Stimulated activated CD8-positive, alpha-beta memory T cell treated with anti-CD3 and anti-CD28 coated beads, Interleukin-4, amount 100 ng/mL, for 48 hours (primary cell): ENCODE results near the gene POMC.
"Not testable (repeated sequence)": the region's sequence is repeated elsewhere in the genome, so short reads cannot be mapped to it uniquely, and the experiment has no call there.

Experiments
- DNase-seq: peaks from one replicate; pipeline ENCODE4 v3.0.0-alpha.2; 2020

POMC gene

GRCh38 chr2:25168256-25169072 lies at the start of gene POMC:
POMC (minus strand) TSS chr2:25168580; CDS start chr2:25164772, 3,808 bp downstream.
- peak; percentile 47 for DNase-seq

- DNase-seq = no peak
Observed at GRCh38 chr2:25218100-25218499, 49.7 kb upstream of the POMC start.

- DNase-seq = peak; percentile 92
Observed at GRCh38 chr2:25215948-25216679, 47.7 kb upstream of the POMC start.

GRCh38 chr2:25215232-25215631 lies 46.9 kb upstream of the POMC start:
- no peak for DNase-seq

- DNase-seq = no peak
Observed at GRCh38 chr2:25213229-25213628, 44.8 kb upstream of the POMC start.

- not testable (repeated sequence) for DNase-seq
Observed at GRCh38 chr2:25210923-25211322, 42.5 kb upstream of the POMC start.

DNA sequence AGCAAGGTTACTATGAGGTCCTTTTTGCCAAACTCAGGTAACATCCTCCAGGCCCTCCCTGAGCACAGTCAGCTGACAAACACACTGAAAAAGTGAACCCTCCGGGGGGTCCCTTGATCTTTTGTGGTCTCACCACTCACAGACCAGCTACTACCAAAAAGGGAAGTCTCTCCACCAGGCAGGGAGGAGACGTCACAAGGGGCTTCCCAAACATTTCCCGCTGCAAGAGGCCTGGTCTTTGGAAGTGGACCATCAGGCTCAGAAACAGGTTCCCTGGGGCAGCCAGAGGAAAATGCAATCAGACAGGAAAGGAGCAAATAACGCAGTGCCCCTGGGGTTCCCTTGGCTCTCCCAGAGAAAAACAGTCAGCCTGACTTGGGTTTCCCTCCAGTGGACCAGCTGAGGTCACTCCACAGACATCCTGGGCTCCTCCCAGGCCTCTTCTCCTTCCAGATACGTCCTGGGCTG lies 38.7 kb upstream of the POMC start:
- DNase-seq = no peak

GRCh38 chr2:25204190-25204838 lies 35.9 kb upstream of the POMC start:
- DNase-seq = no peak

- DNase-seq = no peak
Observed at GRCh38 chr2:25202275-25202674, 33.9 kb upstream of the POMC start.

GRCh38 chr2:25201794-25202193 lies 33.4 kb upstream of the POMC start:
- DNase-seq = no peak

GRCh38 chr2:25201265-25201664 lies 32.9 kb upstream of the POMC start:
- no peak for DNase-seq

- no peak for DNase-seq
Observed at GRCh38 chr2:25198576-25198975, 30.2 kb upstream of the POMC start.

DNA sequence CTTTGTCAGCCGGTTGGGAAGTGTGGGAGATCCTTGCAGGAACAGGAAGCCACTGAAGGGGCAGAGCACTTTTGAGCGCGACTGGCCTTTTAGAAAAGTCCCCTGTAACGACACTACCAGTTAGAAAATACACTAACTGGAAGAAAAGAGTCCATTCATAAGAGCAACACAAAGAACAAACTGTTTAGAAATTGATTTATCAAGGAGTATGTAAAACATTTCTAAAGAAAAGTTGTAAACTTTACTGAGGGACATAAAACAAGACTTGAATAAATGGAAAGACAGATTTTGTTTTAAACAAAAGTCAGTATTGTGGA lies 29.8 kb upstream of the POMC start:
- no peak for DNase-seq

DNA sequence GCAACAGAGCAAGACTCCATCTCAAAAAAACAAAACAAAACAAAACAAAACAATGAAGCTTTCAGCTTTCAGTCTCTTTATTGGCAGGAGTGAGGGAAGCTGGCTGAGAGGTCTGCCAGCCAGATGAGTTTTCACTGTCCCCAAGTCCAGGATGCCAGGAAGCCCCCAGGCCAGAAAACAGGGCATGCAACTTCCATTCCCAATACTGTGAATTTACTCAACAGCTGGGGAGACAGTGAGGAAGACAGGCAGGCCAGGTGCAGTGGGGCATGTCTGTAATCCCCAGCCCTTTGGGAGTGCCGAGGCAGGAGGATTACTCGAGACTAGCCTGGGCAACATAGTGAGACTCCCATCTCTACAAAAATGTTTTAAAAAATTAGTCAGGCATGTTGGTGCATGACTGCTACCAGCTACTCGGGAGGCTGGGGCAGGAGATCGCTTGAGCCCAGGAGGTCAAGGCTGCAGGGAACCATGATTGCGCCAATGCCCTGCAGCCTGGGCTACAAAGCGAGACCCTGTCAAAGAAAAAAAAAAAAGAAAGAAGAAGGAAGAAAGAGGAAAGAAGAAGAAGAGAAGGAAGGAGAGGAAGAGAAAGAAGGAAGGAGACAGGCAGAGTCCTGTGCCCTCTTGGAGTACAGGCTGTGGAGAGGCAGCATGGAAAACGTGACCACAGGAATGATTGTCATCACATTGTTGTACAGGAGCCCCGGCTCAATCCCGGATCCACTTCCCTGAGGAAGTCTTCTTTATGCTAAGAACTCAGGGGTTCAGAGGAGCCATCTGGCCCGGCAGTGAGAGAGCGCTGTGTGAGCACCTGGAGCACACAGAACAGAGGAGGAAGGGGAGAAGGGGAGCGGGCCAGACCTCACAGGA lies 29.2 kb upstream of the POMC start:
- DNase-seq = no peak

- no peak for DNase-seq
Observed at GRCh38 chr2:25194576-25195122, 26.3 kb upstream of the POMC start.

- no peak for DNase-seq
Observed at GRCh38 chr2:25190536-25190935, 22.2 kb upstream of the POMC start.

DNA sequence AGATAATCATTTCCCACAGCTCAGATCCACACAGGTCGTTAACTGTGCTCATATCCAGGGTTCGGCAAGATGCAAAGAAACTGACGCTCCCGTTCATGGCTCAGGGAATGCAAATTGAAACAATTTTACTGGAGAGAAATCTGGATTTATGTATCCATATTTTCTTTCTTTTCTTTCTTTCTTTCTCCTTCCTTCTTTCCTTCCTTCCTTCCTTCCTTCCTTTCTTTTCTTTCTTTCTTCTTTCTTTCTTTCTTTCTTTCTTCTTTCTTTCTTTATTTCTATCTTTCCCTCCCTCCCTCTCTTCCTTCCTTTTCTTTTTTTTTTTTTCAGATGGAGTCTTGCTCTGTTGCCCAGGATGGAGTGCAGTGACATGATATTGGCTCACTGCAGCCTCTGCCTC lies 20.0 kb upstream of the POMC start:
- DNase-seq = no peak

DNA sequence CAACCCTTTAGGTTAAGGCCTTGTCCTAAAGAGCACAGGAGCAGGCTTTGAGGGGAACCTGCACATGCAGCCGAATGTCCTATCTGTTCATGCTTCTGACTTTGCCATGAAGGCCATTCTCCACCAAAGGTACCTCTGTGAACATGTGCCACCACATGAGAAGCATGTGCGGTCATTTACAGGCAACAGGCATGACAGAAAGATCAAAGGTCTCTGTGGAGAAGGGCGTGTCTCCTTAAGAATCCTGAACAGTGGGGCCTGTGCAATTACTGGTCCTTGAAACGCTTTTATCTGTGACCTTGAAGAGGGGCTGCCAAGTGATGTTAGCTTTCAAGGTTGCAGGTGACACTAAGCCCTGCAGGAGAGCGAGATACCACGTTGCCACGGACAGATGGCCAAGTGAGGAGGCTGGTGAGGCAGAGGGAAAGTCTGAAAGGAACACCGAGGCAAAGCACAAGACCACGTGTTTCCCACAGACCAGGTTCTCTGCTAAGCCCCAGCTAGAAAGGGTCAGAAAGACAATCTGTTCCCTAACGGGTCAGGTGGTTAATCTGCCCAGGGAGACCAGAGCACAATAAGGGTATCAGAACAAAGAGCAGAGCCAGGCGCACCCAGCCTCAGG lies 19.5 kb upstream of the POMC start:
- DNase-seq = no peak

- no peak for DNase-seq
Observed at GRCh38 chr2:25184254-25184653, 15.9 kb upstream of the POMC start.

GRCh38 chr2:25178976-25179375 lies 10.6 kb upstream of the POMC start:
- no peak for DNase-seq

DNA sequence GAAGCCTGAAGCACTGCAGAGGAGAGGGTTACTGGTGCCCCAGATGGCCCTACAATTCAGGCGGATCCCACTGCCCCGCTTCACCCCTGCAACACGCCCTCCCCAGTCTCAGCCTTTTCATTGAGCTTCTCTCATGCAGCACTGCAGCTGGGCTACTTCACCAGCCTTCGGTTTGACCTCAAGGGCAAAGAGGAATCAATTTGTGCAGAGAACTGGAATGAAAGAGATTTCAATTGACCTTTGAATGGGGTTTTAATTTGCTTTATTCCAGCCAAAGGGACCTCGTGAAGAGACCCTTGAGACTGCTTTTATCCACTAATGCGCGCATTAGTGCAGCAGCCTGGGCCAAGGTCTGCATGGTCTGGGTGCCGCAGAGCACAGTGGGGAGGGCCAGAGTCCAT lies 8.8 kb upstream of the POMC start:
- no peak for DNase-seq

- DNase-seq = no peak
Observed at GRCh38 chr2:25176541-25177181, 8.3 kb upstream of the POMC start.
